Neural cell (in vitro differentiated cells): Measurements from ENCODE around the gene PLXNA4. TPM values are rescaled to one million over a fixed set of nuclear protein-coding genes. Genes with fewer than 3 reads are reported as not detected.

Source experiments
- H2AFZ ChIP-seq: fragments of 200-600, 300-800 bp; sonication (generic), shearing (Covaris generic); 2 replicates; pipeline ENCODE4 v1.6.0; 2014; ENCODE audit warnings: low read depth, mild to moderate bottlenecking, antibody characterized with exemption, low read length, moderate library complexity
- H3F3A ChIP-seq: fragments of 200-600 bp; shearing (Covaris generic); 2 replicates; pipeline ENCODE4 v1.6.1; 2016; ENCODE audit warnings: mild to moderate bottlenecking, moderate library complexity, mixed read lengths, antibody characterized with exemption, low read length; ENCODE audit not compliant: insufficient read depth, poor library complexity, severe bottlenecking
- H3K27ac ChIP-seq: fragments of 200-600, 300-800 bp; sonication (generic), shearing (Covaris generic); 2 replicates; pipeline ENCODE4 v1.5.1; 2014; ENCODE audit warnings: mild to moderate bottlenecking, low read length, moderate library complexity
- H3K27me3 ChIP-seq: fragments of 300-800, 200-600 bp; sonication (generic), shearing (Covaris generic); 2 replicates; pipeline ENCODE4 v1.6.0; 2014; ENCODE audit warnings: mild to moderate bottlenecking, low read depth, low read length, moderate library complexity; ENCODE audit not compliant: insufficient read depth
- H3K36me3 ChIP-seq: fragments of 300-800, 200-600 bp; sonication (generic), shearing (Covaris generic); 2 replicates; pipeline ENCODE4 v1.5.1; 2014; ENCODE audit warnings: mild to moderate bottlenecking, antibody characterized with exemption, low read length, moderate library complexity; ENCODE audit not compliant: insufficient read depth
- H3K4me2 ChIP-seq: fragments of 300-800, 200-600 bp; sonication (generic), shearing (Covaris generic); 2 replicates; pipeline ENCODE4 v1.6.0; 2014; ENCODE audit warnings: mild to moderate bottlenecking, low read length
- H3K4me3 ChIP-seq: fragments of 300-800, 200-600 bp; sonication (generic), shearing (Covaris generic); 2 replicates; pipeline ENCODE4 v1.5.1; 2014; ENCODE audit warnings: mild to moderate bottlenecking, low read length, moderate library complexity
- H3K79me2 ChIP-seq: fragments of 200-600 bp; shearing (Covaris generic); replicated peaks from 2 replicates; pipeline ENCODE4 v1.6.0; 2014; ENCODE audit warnings: mild to moderate bottlenecking, low read length, moderate library complexity; ENCODE audit not compliant: insufficient read depth
- H3K9ac ChIP-seq: fragments of 300-800, 200-600 bp; sonication (generic), shearing (Covaris generic); 2 replicates; pipeline ENCODE4 v1.6.1; 2016; ENCODE audit warnings: mild to moderate bottlenecking, low read length, mixed read lengths
- H3K9me2 ChIP-seq: fragments of 200-600 bp; shearing (Covaris generic); 2 replicates; pipeline ENCODE4 v1.6.1; 2016; ENCODE audit warnings: mild to moderate bottlenecking, low read length, mixed read lengths; ENCODE audit not compliant: insufficient read depth
- H3K9me3 ChIP-seq: fragments of 200-600, 300-800 bp; sonication (generic), shearing (Covaris generic); 2 replicates; pipeline ENCODE4 v1.6.1; 2016; ENCODE audit warnings: mild to moderate bottlenecking, mixed run types, low read length, moderate library complexity, mixed read lengths
- H4K20me1 ChIP-seq: fragments of 200-600 bp; shearing (Covaris generic); 2 replicates; pipeline ENCODE4 v1.6.1; 2016; ENCODE audit warnings: mild to moderate bottlenecking, mixed run types; ENCODE audit not compliant: insufficient read depth
- EP300 ChIP-seq: fragments of 450-650 bp; conservative IDR thresholded peaks from 2 replicates; pipeline ENCODE4 v1.6.1; 2014; ENCODE audit warnings: antibody characterized with exemption, mild to moderate bottlenecking, moderate library complexity; ENCODE audit not compliant: poor library complexity, severe bottlenecking
- EZH2 ChIP-seq: fragments of 200-600, 300-800 bp; shearing (Covaris generic), sonication (generic); IDR thresholded peaks from 2 replicates; pipeline ENCODE4 v1.6.1; 2014; ENCODE audit warnings: antibody characterized with exemption, low read length, borderline replicate concordance, mild to moderate bottlenecking; ENCODE audit not compliant: insufficient read depth, poor library complexity, severe bottlenecking
- MXI1 ChIP-seq: fragments of 450-650 bp; conservative IDR thresholded peaks from 2 replicates; pipeline ENCODE4 v1.6.1; 2014; ENCODE audit warnings: antibody characterized with exemption, mild to moderate bottlenecking; ENCODE audit not compliant: poor library complexity, severe bottlenecking
- POLR2AphosphoS5 ChIP-seq: IDR thresholded peaks from 2 replicates; pipeline ENCODE4 v1.6.1; 2012
- RAD21 ChIP-seq: fragments of 450-650 bp; conservative IDR thresholded peaks from 2 replicates; pipeline ENCODE4 v1.6.1; 2014; ENCODE audit warnings: antibody characterized with exemption, mild to moderate bottlenecking, moderate library complexity
- REST ChIP-seq: IDR thresholded peaks from 2 replicates; pipeline ENCODE4 v1.6.1; 2012; ENCODE audit warnings: borderline replicate concordance
- SMC3 ChIP-seq: fragments of 450-650 bp; conservative IDR thresholded peaks from 2 replicates; pipeline ENCODE4 v1.6.1; 2014; ENCODE audit warnings: antibody characterized with exemption, mild to moderate bottlenecking, moderate library complexity; ENCODE audit not compliant: poor library complexity
- TAF1 ChIP-seq: IDR thresholded peaks from 2 replicates; pipeline ENCODE4 v1.6.1; 2012; ENCODE audit warnings: low read depth
- polyA plus RNA-seq: library from polyadenylated mRNA; depleted of rRNA; stranded (reverse); fragments of >200 nt; gene quantifications from 2 replicates; pipeline ENCODE4 v1.2.3, GENCODE V29; 2014
- TF ChIP-seq, protein P1 (sequence below): fragments of 450-650 bp; IDR thresholded peaks from 2 replicates; pipeline ENCODE4 v1.5.1; 2014; ENCODE audit warnings: antibody characterized with exemption, mild to moderate bottlenecking, moderate library complexity; ENCODE audit not compliant: poor library complexity, severe bottlenecking

Gene PLXNA4
- polyA plus RNA-seq, 1 donor from 2014 or later = 7.2 TPM

GRCh38 chr7:132214452-132214851, 361.8 kb downstream of the PLXNA4 start:
- Histone ChIP-seq H3K4me2 (no peak overlapping the region), H3K79me2 (no peaks in the 10 kb centered on the region), H3K9ac (no peak overlapping the region), H3K27me3 (no peaks in the 10 kb centered on the region), H3K4me3 (no peak overlapping the region), H4K20me1 (no peaks in the 10 kb centered on the region), H3K36me3 (no peaks in the 10 kb centered on the region), H2AFZ (no peak overlapping the region), H3K9me2 (no peaks in the 10 kb centered on the region), H3K27ac (no peak overlapping the region), H3K9me3 (no peaks in the 10 kb centered on the region), H3F3A (no peaks in the 10 kb centered on the region)
- no peak for TF ChIP-seq POLR2AphosphoS5
- TF ChIP-seq EP300 = no peak
- TF ChIP-seq, protein P1, sequence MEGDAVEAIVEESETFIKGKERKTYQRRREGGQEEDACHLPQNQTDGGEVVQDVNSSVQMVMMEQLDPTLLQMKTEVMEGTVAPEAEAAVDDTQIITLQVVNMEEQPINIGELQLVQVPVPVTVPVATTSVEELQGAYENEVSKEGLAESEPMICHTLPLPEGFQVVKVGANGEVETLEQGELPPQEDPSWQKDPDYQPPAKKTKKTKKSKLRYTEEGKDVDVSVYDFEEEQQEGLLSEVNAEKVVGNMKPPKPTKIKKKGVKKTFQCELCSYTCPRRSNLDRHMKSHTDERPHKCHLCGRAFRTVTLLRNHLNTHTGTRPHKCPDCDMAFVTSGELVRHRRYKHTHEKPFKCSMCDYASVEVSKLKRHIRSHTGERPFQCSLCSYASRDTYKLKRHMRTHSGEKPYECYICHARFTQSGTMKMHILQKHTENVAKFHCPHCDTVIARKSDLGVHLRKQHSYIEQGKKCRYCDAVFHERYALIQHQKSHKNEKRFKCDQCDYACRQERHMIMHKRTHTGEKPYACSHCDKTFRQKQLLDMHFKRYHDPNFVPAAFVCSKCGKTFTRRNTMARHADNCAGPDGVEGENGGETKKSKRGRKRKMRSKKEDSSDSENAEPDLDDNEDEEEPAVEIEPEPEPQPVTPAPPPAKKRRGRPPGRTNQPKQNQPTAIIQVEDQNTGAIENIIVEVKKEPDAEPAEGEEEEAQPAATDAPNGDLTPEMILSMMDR = no peak
- TF ChIP-seq TAF1 = no peak
- no peak for TF ChIP-seq SMC3
- no peak for TF ChIP-seq EZH2
- TF ChIP-seq REST = no peak
- no peak for TF ChIP-seq RAD21
- no peak for TF ChIP-seq MXI1

DNA sequence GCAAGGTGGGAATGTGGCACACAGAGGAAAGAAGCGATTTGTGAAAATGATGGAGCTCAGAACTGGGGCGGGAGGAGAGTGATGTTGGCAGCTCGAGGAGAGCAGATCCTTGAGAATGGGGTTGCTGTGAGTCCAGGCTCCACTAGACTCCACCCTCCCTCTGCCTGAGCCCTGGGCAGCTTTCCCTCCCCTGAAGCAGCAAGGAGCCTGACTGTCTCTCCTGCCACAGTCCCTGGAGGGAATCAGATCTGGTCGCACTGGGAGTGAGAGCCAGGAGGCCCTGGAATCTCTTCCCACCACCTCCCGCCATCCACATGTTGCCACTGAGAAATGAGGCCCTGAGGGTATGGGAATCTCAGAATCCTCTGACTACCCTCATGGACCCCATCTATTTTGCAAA, 362.7 kb downstream of the PLXNA4 start:
- no peak overlapping the region for H3K4me2 ChIP-seq
- H3K79me2 ChIP-seq = no peaks in the 10 kb centered on the region
- TF ChIP-seq, protein P1 = no peak
- no peak for TF ChIP-seq SMC3
- no peak for TF ChIP-seq MXI1
- TF ChIP-seq TAF1 = no peak
- TF ChIP-seq REST = no peak
- TF ChIP-seq RAD21 = no peak
- no peak for TF ChIP-seq EZH2
- no peak for TF ChIP-seq EP300
- TF ChIP-seq POLR2AphosphoS5 = no peak
- no peak overlapping the region for H3K27ac ChIP-seq
- H3K9ac ChIP-seq = no peak overlapping the region
- H2AFZ ChIP-seq = no peak overlapping the region
- H3K9me3 ChIP-seq = no peaks in the 10 kb centered on the region
- H3F3A ChIP-seq = no peaks in the 10 kb centered on the region
- H3K4me3 ChIP-seq = no peak overlapping the region
- no peaks in the 10 kb centered on the region for H3K9me2 ChIP-seq
- H4K20me1 ChIP-seq = no peaks in the 10 kb centered on the region
- no peaks in the 10 kb centered on the region for H3K27me3 ChIP-seq
- no peaks in the 10 kb centered on the region for H3K36me3 ChIP-seq
